ENCODE results near the gene TSPAN14.

- TF ChIP-seq POLR2A (IDR thresholded peaks at IDR 0.05), result no peak
- TF ChIP-seq, protein P1, sequence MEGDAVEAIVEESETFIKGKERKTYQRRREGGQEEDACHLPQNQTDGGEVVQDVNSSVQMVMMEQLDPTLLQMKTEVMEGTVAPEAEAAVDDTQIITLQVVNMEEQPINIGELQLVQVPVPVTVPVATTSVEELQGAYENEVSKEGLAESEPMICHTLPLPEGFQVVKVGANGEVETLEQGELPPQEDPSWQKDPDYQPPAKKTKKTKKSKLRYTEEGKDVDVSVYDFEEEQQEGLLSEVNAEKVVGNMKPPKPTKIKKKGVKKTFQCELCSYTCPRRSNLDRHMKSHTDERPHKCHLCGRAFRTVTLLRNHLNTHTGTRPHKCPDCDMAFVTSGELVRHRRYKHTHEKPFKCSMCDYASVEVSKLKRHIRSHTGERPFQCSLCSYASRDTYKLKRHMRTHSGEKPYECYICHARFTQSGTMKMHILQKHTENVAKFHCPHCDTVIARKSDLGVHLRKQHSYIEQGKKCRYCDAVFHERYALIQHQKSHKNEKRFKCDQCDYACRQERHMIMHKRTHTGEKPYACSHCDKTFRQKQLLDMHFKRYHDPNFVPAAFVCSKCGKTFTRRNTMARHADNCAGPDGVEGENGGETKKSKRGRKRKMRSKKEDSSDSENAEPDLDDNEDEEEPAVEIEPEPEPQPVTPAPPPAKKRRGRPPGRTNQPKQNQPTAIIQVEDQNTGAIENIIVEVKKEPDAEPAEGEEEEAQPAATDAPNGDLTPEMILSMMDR (IDR thresholded peaks at IDR 0.05), result no peak
These were observed 46.7 kb downstream of the TSPAN14 start for GRCh38 chr10:80500572-80501380.

Data from lower leg skin (tissue), 3 donors.